ENCODE measurements around the gene FOXK1. TPM values are rescaled to one million over a fixed set of nuclear protein-coding genes. Genes with fewer than 3 reads are reported as not detected.
A peak's percentile ranks its signal among the peaks of the same experiment; 100 is the strongest.
"Not testable (repeated sequence)": the region's sequence is repeated elsewhere in the genome, so short reads cannot be mapped to it uniquely, and the experiment has no call there.

The FOXK1 gene
- total RNA-seq, 2 donors from 2014 or later: 17.5 to 22.1 TPM

GRCh38 chr7:4800926-4801838, 119.1 kb downstream of the FOXK1 start:
- intact Hi-C loops (cut with DNase I): no loop called here
- ATAC-seq (no peak), DNase-seq (no peak)

- ATAC-seq (no peak), DNase-seq (no peak)
- intact Hi-C loops (cut with DNase I): no loop called here
Observed at GRCh38 chr7:4801839-4802231, 119.7 kb downstream of the FOXK1 start.

DNA sequence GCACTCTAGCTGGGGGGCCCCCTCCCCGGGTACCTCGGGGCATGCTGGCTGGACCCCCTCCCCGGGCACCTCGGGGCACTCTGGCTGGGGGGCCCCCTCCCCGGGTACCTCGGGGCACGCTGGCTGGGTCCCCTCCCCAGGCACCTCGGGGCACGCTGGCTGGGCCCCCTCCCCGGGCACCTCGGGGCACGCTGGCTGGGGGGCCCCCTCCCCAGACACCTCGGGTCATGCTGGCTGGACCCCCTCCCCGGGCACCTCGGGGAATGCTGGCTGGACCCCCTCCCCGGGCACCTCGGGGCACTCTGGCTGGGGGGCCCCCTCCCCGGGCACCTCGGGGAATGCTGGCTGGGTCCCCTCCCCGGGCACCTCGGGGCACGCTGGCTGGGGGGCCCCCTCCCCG, 120.5 kb downstream of the FOXK1 start:
- ATAC-seq; DNase-seq; intact Hi-C loops (cut with DNase I): not testable (repeated sequence)

DNA sequence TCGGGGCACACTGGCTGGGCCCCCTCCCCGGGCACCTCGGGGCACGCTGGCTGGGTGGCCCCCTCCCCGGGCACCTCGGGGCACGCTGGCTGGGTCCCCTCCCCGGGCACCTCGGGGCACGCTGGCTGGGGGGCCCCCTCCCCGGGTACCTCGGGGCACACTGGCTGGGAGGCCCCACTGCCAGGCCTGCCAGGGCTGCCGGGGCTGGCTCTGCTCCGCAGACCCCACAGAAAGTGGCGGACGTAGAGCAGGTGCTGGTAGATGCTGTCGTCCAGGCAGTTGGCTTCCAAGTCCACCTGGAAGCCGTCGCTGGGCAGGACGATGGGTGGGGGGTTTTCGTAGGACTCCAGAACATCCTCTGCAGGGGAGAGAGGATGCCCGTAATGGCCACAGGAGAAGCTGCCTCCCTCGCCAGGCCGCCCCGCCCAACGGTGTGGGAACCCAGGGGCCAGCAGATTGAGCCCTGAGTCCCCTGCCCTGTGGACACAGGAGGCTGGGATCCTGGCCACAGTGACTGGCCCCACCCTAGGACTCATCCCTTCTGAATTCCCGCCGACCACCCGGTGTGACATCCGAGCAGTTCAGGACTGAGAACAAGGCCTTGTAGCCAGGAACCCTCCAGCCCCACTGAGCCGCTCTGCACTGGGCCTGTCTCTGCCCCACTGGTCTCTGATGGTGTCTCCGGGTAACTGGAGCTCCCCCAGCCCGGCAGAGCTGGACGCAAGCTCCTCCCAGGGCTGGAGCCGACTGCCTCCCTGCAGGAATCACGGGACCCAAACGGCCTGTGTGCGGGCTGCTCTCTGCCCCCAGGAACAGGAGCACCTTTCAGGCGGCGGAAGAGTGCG, 121.5 kb downstream of the FOXK1 start:
- no peak for DNase-seq
- intact Hi-C loops (cut with DNase I): no loop called here

GRCh38 chr7:4805110-4805983, 123.3 kb downstream of the FOXK1 start:
- ATAC-seq (no peak), DNase-seq (no peak)
- intact Hi-C loops (cut with DNase I): no loop called here

More for the DNA sequence above, 121.5 kb downstream of the FOXK1 start:
- ATAC-seq: no peak

DNA sequence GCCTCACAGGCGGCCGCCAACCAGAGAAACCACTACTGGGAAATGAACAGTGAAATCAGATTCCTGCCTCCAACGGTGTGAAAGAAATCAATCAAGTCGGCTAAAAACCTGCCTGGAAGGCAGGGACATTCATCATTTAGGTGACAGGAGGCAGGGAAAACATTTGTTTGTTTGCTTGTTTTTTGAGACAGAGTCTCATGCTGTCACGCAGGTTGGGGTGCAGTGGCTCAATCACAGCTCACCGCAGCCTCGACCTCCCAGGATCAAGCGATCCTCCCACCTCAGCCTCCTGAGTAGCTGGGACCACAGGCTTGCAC, 123.8 kb downstream of the FOXK1 start:
- DNase-seq (no peak), ATAC-seq (no peak)
- intact Hi-C loops (cut with DNase I): no loop called here

DNA sequence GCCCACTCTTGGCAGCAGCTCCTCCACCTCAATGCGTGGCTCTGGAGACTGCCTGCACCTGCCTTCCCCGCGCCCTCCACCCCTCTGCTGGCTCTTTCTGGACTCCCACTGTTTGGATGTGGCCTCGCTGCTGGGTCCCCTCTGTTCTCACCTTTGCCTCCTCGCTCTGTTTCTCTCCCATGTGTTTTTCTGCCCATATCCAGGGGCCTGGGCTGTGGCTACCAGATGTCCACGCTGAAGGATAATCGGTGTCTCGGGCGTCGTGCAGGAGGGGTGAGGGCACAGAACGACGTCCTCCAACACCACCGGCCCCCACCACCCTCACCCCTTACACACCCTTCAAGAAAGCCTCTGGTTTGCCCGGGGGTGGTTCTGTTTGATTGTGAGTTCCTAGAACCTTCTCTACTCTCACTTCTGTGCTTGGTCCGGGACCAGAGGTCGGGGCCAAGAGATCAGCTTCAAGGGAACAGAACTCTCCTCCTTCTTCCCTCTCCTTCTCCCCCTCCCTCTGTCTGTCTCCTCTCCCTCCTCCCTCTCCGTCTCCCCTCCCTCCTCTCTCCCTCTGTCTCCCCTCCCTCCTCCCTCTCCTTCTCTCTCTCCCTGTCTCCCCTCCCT, 125.0 kb downstream of the FOXK1 start:
- ATAC-seq: peak in 1 of 2 donors; percentile 33
- no peak for DNase-seq
- intact Hi-C loops (cut with DNase I): no loop called here

DNA sequence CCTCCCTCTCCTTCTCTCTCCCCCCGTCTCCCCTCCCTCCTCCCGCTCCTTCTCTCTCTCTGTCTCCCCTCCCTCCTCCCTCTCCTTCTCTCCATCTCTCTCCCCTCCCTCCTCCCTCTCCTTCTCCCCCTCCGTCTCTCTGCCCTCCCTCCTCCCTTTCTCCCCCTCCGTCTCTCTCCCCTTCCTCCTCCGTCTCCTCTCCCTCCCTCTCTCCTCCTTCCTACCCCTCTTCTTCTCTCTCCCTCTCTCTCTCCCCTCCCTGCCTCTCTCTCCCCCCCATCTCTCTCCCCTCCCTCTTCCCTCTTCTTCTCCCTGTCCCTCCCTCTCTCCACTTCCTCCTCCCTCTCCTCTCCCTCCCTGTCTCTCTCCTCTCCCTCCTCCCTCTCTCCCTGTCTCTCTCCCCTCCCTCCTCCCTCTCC, 125.5 kb downstream of the FOXK1 start:
- DNase-seq (no peak), ATAC-seq (peak; percentile 41 to 68)
- intact Hi-C loops (cut with DNase I): no loop called here

GRCh38 chr7:4808026-4808425, 125.9 kb downstream of the FOXK1 start:
- ATAC-seq: peak; percentile 5 to 12
- intact Hi-C loops (cut with DNase I): no loop called here

DNA sequence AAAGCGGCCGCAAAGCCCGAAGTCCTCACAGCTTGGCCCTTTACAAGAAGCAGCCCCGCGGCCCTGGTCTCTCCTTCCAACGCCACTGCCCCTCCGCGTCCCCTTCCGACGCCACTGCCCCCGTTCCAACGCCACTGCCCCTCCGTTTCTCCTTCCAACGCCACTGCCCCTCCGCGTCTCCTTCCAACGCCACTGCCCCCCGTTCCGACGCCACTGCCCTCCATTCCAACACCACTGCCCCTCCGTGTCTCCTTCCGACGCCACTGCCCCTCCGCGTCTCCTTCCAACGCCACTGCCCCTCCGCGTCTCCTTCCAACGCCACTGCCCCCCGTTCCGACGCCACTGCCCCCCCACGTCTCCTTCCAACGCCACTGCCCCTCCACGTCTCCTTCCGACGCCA, 126.5 kb downstream of the FOXK1 start:
- intact Hi-C loops (cut with DNase I): no loop called here
- no peak for DNase-seq
- no peak for ATAC-seq

More at GRCh38 chr7:4808026-4808425, 125.9 kb downstream of the FOXK1 start:
- no peak for DNase-seq

- no peak for DNase-seq
- peak in 1 of 2 donors; percentile 31 for ATAC-seq
- intact Hi-C loops (cut with DNase I): no loop called here
Observed at GRCh38 chr7:4809091-4809591, 127.0 kb downstream of the FOXK1 start.

- intact Hi-C loops (cut with DNase I): no loop called here
- ATAC-seq (no peak), DNase-seq (no peak)
Observed at GRCh38 chr7:4809666-4810065, 127.6 kb downstream of the FOXK1 start.

DNA sequence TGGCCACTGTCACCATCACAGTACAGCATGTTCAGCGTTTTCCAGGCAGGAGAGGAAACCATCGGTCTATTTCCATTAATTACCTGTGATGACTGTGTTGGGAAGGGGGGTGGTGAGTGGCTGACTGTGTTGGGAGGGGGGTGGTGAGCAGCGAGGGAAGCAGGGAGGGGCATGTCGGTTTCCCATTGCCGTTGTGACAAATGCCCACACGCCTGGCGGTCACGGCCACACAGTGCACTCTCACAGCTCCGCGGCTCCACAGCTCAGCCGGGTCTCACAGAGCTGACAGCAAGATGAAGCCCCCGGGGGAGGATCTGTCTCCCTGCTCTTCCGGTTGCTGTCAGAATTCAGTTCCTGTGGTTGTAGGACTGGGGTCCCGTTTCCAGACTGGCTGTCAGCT, 132.3 kb downstream of the FOXK1 start:
- intact Hi-C loops (cut with DNase I): no loop called here
- ATAC-seq (no peak), DNase-seq (no peak)

DNA sequence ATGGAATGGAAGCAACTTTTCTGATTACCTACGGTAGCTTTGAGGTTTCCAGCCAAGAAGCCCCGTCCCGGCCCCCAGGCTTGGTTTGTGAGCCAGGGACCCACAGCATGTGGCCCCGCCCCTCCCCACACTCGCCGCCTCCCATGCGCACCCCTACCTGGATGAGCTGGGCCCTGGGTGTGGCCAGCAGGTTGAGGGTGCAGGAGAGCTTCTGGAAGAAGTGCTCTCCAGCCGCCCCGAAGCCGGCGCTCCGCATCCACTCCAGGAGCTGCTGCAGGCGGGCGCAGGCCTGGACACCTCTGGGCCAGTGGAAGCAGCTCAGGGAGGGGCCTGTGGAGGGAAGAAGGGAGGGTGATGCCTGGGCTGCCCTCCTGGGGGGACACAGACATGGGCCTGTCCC, 133.0 kb downstream of the FOXK1 start:
- intact Hi-C loops (cut with DNase I): no loop called here
- ATAC-seq (no peak), DNase-seq (no peak)

DNA sequence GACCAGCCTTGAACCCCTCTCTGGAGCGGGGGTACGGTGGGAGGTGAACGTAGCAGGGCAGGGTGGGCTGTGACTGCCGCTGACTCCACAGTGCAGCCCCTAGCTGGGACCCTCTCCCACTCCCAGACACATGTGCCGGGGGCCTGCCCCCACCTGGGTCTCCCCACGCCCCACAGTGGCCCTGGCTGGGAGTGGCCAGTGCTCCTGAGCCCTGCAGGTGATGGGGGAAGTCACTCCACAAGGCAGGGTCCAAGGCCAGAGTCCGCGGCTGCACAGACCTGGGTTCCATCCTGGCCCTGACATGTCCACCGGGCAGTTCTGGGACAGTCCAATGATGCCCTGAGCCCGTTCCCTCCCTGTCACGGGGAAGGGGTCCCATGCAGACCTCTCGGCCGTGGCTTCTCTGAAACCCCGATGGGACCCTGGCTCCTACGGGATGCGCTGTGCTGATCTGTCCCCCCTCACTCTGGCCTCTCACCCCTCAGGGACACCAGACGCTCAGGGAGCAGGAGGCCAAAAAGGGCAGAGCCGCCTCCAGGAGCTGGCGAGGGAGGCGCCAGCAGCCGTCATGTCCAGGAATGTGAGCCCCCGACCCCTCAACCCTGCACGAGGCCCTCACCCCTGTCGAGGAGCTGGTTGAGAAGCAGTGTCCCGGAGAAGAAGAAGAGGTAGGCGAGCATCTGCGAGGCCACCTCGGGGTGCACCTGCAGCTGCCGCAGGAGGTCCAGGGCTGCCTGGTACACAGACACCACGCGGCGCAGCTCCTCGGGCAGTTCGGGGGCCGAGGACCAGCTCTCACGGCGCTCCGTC, 133.7 kb downstream of the FOXK1 start:
- no peak for ATAC-seq
- intact Hi-C loops (cut with DNase I): no loop called here
- DNase-seq: no peak

- DNase-seq: no peak
- no peak for ATAC-seq
- intact Hi-C loops (cut with DNase I): no loop called here
Observed at GRCh38 chr7:4816419-4817080, 134.5 kb downstream of the FOXK1 start.

DNA sequence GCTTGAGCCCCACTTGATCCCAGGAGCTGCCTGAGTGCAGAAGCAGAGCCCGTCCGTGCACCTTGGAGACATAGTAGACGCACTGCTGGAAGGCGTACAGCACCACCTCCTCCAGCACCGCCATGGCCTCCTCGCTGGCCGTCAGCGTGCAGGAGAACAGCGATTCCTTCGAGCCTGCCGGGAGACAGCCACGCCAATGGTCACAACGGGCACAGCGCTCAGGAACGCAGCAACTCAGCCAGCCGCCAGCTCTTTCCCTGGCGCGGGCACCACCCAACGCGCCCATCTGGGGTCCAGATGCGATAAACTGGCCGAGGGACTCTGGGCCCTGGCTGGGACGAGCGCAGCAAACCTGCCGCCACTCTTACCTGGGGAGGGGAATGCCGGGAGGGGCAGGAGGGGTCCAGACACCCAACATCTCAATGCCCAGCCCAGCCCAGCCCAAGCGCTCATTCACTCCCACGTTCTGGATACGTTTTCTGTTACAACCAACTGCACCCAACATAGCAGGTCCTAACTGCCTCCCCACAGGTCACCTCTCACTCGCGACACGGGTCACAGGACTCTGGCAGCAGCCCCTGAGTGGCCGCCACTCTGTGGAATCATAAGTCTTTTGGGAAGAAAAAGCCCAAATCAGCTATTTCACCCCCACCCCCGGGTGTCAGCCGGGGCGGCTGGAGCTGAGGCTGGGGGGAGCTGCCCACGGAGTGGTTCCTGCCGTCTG, 135.2 kb downstream of the FOXK1 start:
- DNase-seq: no peak
- ATAC-seq: no peak
- intact Hi-C loops (cut with DNase I): no loop called here

Measured in left cardiac atrium (tissue), 4 donors.